Right forelimb (tissue), 1 donor: ENCODE data around the gene RFPL1.

Experiments
- DNase-seq: peaks from one replicate; pipeline ENCODE4 v3.0.0-alpha.2; 2018

Gene RFPL1

DNA sequence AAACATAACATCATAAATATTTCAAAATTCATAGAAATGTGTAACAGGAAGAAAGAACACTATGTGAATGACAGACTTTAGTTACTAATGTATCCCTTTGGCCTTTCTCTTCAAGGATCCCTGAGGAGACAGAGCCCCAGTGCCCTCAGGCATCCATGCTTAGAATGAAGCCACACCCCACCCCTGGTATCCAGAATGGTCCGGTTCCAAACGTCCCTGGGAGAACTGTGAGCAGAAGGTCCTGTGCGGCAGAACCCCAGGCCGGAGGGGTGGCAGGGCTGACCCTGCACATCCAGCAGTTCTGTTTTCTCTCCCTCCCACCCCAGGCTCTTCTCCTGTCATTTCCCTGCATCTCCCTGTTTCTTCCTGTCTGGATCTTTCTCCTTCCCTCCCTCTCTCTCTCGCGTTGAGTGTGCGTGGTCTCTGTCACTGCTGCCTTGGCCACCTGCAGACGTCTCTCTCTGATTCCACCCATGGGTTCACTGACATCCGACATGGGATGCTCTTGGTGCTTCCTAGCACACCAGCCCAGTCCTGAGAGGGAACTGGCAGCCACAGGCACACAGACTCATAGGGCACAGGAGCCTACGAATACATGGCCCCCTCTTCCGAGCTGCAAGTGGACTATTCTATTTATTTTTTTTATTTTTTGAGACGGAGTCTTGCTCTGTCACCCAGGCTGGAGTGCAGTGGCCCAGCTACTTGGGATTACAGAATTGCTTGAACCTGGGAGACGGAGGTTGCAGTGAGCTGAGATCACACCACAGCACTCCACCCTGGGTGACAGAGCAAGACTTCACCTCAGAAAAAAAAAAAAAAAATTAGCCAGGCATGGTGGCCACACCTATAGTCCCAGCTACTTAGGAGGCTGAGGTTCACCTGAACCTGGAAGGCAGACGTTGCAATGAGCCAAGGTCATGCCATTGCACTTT, 5.7 kb downstream of the RFPL1 start:
- no peak for DNase-seq

- no peak for DNase-seq
Observed at GRCh38 chr22:29445508-29445907, 7.1 kb downstream of the RFPL1 start.

DNA sequence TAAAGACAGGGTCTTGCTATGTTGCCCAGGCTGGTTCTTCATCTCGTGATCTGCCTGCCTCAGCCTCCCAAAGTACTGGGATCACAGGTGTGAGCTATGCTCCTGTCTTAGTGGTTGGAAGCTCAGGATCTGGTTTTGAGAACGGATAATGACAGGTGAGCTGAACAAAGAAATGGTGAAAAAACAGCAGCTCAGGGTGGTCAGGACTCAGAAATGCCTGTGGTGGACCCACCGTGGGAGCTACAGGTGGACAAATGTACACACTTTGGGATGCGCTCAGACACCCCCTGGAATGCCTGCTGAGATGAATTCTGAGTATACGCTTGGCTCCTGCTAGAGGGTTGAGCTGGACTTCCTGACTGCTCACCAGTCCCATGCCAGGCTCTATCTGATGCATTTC, 9.5 kb downstream of the RFPL1 start:
- no peak for DNase-seq

DNA sequence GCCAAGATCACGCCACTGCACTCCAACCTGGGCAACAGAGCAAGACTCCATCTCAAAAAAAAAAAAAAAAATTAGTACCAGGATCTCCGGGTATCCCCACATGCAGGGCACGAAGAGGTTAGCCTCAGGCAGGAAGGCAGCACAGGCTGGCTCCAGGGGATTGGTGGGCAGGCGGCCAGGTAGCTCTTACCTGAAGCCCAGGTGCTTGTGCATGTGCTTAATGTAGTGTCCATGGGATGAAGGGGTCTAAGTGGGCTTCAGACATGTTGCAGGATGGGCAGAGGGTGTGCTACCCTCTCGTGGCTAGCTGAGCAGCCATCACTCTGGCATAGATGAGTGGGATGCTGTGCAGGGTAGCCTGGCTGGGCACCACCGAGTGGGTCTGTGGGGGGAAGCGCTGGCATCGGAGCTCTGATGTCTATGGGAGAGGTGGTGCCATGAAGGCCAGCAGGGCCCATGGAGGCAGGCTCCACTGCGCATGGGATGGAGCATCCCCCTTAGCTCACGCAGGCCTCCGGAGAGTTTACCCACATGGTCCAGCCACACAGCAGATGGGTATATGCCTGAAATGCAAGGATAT, 11.0 kb downstream of the RFPL1 start:
- no peak for DNase-seq

DNA sequence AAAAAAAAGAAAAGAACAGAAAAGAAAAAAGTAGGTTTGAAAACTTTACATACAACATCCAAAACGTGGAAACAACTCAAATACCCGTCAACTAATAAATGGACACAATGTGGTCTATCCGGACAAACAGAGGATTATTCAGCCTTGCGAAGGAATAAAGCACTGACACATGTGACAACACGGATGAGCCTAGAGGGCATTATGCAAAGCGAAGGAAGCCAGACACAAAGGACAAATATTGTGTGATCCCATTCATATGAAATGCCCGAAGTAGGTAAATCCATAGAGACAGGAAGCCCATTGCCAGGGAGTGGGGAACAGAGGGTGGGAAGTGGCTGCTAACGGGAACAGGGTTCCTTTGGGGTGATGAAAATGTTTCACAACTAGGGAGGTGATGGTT, 11.8 kb downstream of the RFPL1 start:
- DNase-seq, result no peak

DNA sequence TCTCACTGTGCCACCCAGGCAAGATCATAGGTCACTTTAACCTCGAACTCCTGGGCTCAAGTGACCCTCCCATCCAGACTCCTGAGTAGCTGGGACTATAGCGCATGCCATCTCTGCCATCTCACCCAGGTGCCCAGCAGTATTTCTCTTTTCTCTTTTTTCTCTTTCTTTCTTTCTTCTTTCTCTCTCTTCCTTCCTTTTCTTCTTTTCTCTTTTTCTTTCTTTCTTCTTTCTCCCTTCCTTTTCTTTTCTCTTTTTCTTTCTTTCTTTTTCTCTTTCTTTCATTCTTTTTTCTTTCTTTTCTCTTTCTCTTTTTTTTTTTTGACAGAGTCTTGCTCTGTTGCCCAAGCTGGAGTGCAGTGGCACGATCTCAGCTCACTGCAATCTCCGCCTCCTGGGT, 13.5 kb downstream of the RFPL1 start:
- DNase-seq, result no peak

- DNase-seq, result no peak
Observed at GRCh38 chr22:29454276-29454675, 15.9 kb downstream of the RFPL1 start.

DNA sequence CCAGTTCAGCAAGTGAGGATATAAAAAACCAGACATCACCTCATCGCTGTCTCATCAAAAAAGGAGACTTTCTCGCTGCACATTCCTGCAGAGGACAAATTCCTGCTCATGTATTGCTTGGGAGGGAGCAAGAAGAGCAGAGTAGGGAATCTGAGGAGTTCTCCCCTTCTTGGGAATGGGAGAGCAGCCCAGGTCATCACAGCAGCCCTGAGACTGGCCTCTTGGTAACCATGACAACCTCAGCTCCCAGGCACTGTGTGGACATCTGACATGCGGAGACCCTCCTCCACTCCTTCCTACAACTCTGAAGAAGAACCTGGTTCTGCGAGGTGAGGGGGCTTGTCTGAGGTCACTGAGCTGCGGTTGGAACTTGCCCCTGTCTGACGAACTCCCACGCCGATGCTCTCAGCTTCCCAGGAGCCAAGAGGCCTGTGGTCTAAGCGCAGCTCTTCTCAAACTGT, 17.9 kb downstream of the RFPL1 start:
- no peak for DNase-seq

- no peak for DNase-seq
Observed at GRCh38 chr22:29457730-29458129, 19.3 kb downstream of the RFPL1 start.

GRCh38 chr22:29458551-29458950, 20.2 kb downstream of the RFPL1 start:
- no peak for DNase-seq

DNA sequence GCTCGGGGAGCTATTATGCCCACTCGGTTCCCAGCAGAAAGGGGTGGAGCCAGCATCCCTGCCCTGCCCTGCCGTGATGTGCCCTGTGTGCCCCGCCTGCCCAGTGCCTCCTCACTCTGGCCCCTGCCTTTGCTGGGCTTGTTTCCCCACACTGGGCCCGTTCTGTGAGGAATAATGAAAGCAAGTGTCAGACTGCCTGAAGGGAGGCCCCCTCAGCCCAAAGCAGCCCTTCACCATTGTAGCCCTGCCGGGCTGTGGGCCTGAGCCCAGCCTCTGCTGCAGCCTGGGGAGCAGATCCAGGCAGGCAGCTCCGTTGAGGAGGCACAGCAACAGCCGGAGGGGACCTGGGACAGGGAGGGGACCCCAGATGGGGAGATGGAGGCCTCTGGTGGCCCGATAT, 21.4 kb downstream of the RFPL1 start:
- no peak for DNase-seq

GRCh38 chr22:29461263-29461662, 22.9 kb downstream of the RFPL1 start:
- no peak for DNase-seq

DNA sequence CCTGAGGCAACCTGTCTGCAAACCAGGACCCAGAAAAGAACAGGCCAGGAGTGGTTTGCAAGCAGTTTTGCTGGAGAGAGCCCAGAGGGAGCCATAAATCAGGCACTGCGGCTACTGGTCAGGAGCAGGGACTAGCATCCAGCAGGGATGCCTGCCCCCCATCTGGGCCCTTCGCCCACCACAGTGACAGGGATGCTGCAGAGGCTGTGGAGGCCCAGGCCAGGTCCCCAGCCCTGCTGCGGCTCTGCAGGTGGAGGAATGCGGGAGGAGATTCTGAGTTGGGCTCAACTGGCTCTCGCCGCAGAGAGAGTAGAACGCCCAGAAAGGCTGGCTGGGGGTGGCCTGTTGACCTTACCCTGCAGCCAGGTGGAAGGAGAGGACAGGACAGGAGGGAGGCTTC, 25.2 kb downstream of the RFPL1 start:
- no peak for DNase-seq

GRCh38 chr22:29464581-29464980, 26.2 kb downstream of the RFPL1 start:
- no peak for DNase-seq

DNA sequence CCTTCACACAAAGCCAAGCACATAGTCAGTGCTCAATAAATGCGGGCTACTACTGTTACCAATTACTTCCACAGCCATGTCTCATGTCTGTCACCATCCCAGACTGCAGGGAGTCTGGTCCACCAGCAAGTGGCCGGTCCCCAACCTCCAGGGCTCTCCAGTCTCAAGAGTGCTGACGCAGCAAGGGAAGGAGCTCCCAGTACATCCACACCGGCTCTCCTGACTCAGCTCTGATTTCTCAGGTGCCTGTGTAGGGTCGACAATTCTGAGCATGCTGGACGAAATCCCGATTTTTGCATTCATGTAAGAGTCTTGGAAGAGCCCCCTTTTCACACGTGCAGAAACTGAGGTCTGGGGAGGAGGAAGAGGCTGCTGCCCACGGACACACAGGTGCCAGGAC, 31.4 kb downstream of the RFPL1 start:
- DNase-seq, result no peak

GRCh38 chr22:29470159-29470855, 31.9 kb downstream of the RFPL1 start:
- DNase-seq, result peak; percentile 69

- DNase-seq, result no peak
Observed at GRCh38 chr22:29473001-29473400, 34.6 kb downstream of the RFPL1 start.

DNA sequence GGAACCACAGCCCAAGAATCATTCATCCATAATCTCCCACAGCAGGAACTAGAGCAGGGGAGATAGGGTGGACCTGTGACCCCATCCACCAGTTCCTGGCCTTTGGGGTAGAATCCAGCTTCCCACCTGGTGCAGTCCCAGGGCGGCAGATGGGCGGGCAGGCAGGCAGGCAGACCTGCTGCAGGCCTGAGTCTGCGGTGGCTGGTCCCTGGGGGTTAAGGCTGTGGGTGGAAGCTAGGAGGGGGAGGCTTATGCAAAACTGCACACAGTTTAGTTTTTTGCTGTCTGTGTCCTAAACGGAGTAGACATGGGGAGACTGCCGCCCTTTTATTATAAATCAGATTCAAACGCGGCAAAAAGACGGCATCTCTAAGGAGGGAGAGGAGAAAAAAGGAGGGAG, 37.2 kb downstream of the RFPL1 start:
- no peak for DNase-seq

- no peak for DNase-seq
Observed at GRCh38 chr22:29476116-29476515, 37.7 kb downstream of the RFPL1 start.

- no peak for DNase-seq
Observed at GRCh38 chr22:29477723-29478318, 39.4 kb downstream of the RFPL1 start.

DNA sequence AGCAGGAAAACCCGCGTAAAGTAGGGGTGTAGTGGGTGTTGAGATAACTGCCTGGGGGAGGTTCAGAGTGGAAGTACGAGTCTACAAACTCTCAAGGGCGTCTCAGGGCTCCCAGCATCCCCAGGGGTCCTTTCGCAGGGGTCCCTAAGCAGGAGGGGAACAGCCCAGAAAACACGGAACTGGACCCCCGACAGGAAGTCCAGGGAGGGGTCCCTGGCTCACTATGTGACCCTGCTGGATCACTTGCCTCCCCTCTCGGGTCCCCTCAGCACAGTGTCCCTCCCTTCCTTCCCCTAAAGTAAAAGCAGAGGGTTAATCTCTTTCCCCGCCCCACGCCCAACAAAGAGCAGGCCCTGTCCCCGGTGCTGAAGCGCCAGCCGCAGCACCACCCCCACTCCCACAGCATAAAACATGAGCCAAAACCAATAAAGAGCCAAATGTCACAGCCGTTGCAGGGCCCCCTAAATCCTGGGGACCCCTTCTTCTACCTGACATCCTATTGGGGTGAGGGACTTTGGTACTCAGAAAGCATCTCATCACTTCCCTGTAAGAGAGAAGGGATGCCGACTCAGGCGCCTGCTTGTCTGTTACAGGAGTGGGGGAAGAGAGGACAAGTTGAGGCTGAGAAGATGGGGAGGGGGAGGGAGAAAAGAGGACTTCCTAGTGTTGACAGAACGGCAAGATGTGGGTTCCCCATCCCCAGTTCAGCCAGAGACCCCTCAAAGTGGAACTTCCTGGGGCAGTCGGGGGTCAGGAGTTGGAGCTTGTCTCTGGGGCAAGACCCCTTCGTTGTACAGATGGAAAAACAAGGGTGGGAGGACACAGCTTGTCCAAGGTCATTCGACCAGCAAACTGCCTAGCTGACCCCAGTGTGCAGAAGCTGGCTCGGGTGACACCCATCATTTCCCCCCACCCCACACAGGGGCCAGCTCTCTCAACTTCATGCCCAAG, 40.2 kb downstream of the RFPL1 start:
- DNase-seq, result peak; percentile 79
